Measurements from ENCODE around the gene F2. TPM values are rescaled to one million over a fixed set of nuclear protein-coding genes. Genes with fewer than 3 reads are reported as not detected.

The F2 gene
- total and polyA plus RNA-seq, 2 of the 13 experiments (the other 11 are each of a cell fraction or from before 2014, with no cell fraction given): 330 to 801 TPM

- TF ChIP-seq ZNF513 (CRISPR knock-in tag; conservative IDR thresholded peaks at IDR 0.05): no peak
- TF ChIP-seq, protein P1, sequence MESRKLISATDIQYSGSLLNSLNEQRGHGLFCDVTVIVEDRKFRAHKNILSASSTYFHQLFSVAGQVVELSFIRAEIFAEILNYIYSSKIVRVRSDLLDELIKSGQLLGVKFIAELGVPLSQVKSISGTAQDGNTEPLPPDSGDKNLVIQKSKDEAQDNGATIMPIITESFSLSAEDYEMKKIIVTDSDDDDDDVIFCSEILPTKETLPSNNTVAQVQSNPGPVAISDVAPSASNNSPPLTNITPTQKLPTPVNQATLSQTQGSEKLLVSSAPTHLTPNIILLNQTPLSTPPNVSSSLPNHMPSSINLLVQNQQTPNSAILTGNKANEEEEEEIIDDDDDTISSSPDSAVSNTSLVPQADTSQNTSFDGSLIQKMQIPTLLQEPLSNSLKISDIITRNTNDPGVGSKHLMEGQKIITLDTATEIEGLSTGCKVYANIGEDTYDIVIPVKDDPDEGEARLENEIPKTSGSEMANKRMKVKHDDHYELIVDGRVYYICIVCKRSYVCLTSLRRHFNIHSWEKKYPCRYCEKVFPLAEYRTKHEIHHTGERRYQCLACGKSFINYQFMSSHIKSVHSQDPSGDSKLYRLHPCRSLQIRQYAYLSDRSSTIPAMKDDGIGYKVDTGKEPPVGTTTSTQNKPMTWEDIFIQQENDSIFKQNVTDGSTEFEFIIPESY (CRISPR knock-in tag; IDR thresholded peaks at IDR 0.05): 0 out of 2 replicates have a peak, but pooled peaks have one; percentile 63
- peak; percentile 69 for TF ChIP-seq GATAD1 (CRISPR knock-in tag; IDR thresholded peaks at IDR 0.05)
- peak; percentile 89 for TF ChIP-seq ZEB1 (IDR thresholded peaks at IDR 0.05; ENCODE audit: insufficient replicate concordance, low read depth)
- TF ChIP-seq AHDC1 (CRISPR knock-in tag; IDR thresholded peaks at IDR 0.05; ENCODE audit: borderline replicate concordance): peak; percentile 25; the same call in 1 of the 2 replicates
- TF ChIP-seq ZNF605 (CRISPR knock-in tag; IDR thresholded peaks at IDR 0.05): peak; percentile 94
- TF ChIP-seq ZFP36L1 (CRISPR knock-in tag; IDR thresholded peaks at IDR 0.05): peak; percentile 94
- no peak; the same call in 1 of the 2 replicates for TF ChIP-seq NRL (CRISPR knock-in tag; IDR thresholded peaks at IDR 0.05; ENCODE audit: borderline replicate concordance)
- 0 out of 2 replicates have a peak, but pooled peaks have one; percentile 22 for TF ChIP-seq ATF7-NPFF (CRISPR knock-in tag; IDR thresholded peaks at IDR 0.05; ENCODE audit: low read depth)
- TF ChIP-seq SP4 (CRISPR knock-in tag; IDR thresholded peaks at IDR 0.05): peak; percentile 78
- TF ChIP-seq SNAI1 (CRISPR knock-in tag; IDR thresholded peaks at IDR 0.05; ENCODE audit: borderline replicate concordance): no peak
- no peak for TF ChIP-seq ZNF260 (CRISPR knock-in tag; IDR thresholded peaks at IDR 0.05; ENCODE audit: borderline replicate concordance, low read depth)
- 0 out of 2 replicates have a peak, but pooled peaks have one; percentile 54 for TF ChIP-seq ZNF33B (CRISPR knock-in tag; IDR thresholded peaks at IDR 0.05)
- no peak for TF ChIP-seq ZSCAN12 (CRISPR knock-in tag; IDR thresholded peaks at IDR 0.05)
- peak; percentile 98 for TF ChIP-seq ZNF574 (CRISPR knock-in tag; IDR thresholded peaks at IDR 0.05)
- 0 out of 2 replicates have a peak, but pooled peaks have one; percentile 39 for TF ChIP-seq TSC22D2 (CRISPR knock-in tag; IDR thresholded peaks at IDR 0.05; ENCODE audit: borderline replicate concordance)
Measured at GRCh38 chr11:46718155-46719019, 626 bp upstream of the F2 start (continued).
